GM21737 (cell line): ENCODE results near the gene RGCC.
A peak's percentile ranks its signal among the peaks of the same experiment; 100 is the strongest.
"Not testable (repeated sequence)": the region's sequence is repeated elsewhere in the genome, so short reads cannot be mapped to it uniquely, and the experiment has no call there.

Experiments used
- ATAC-seq: cut with Tn5 transposase; IDR thresholded peaks from one replicate; pipeline ENCODE4 v1.9.1; 2021; ENCODE audit warnings: mild to moderate bottlenecking, moderate library complexity; ENCODE audit not compliant: unreplicated experiment

RGCC gene

GRCh38 chr13:41488124-41488523 lies 30.8 kb downstream of the RGCC start:
- ATAC-seq: no peak

GRCh38 chr13:41490371-41491015 lies 33.1 kb downstream of the RGCC start:
- ATAC-seq: no peak

- no peak for ATAC-seq
Observed at GRCh38 chr13:41491436-41491835, 34.1 kb downstream of the RGCC start.

GRCh38 chr13:41492432-41493260 lies 35.3 kb downstream of the RGCC start:
- peak; percentile 55 for ATAC-seq

- ATAC-seq: no peak
Observed at GRCh38 chr13:41494202-41494601, 36.9 kb downstream of the RGCC start.

GRCh38 chr13:41495044-41495443 lies 37.7 kb downstream of the RGCC start:
- ATAC-seq: no peak

GRCh38 chr13:41496420-41497234 lies 39.3 kb downstream of the RGCC start:
- ATAC-seq: no peak

GRCh38 chr13:41497436-41497835 lies 40.1 kb downstream of the RGCC start:
- ATAC-seq: no peak

GRCh38 chr13:41499452-41499851 lies 42.1 kb downstream of the RGCC start:
- no peak for ATAC-seq

- ATAC-seq: no peak
Observed at GRCh38 chr13:41500511-41500910, 43.2 kb downstream of the RGCC start.

GRCh38 chr13:41501281-41501680 lies 43.9 kb downstream of the RGCC start:
- no peak for ATAC-seq

- ATAC-seq: no peak
Observed at GRCh38 chr13:41502031-41502430, 44.7 kb downstream of the RGCC start.

GRCh38 chr13:41502673-41503072 lies 45.3 kb downstream of the RGCC start:
- ATAC-seq: peak; percentile 59

GRCh38 chr13:41503356-41503755 lies 46.0 kb downstream of the RGCC start:
- no peak for ATAC-seq

- not testable (repeated sequence) for ATAC-seq
Observed at GRCh38 chr13:41504657-41505056, 47.3 kb downstream of the RGCC start.

GRCh38 chr13:41505209-41505835 lies 48.0 kb downstream of the RGCC start:
- no peak for ATAC-seq

GRCh38 chr13:41506312-41506711 lies 49.0 kb downstream of the RGCC start:
- no peak for ATAC-seq

GRCh38 chr13:41509971-41510370 lies 52.6 kb downstream of the RGCC start:
- ATAC-seq: no peak

GRCh38 chr13:41511827-41512226 lies 54.5 kb downstream of the RGCC start:
- no peak for ATAC-seq

GRCh38 chr13:41512441-41512840 lies 55.1 kb downstream of the RGCC start:
- ATAC-seq: no peak

- no peak for ATAC-seq
Observed at GRCh38 chr13:41513600-41513999, 56.2 kb downstream of the RGCC start.
